SK-N-MC (cell line): ENCODE data around the gene NUDT1.

Experiments used
- DNase-seq: peaks from one replicate; pipeline ENCODE4 v3.0.0-alpha.2; 2011; ENCODE audit warnings: low read depth, low spot score
- H3K27ac ChIP-seq: fragments of 200-600 bp; sonication (generic); 2 replicates; pipeline ENCODE4 v1.5.1; 2016; ENCODE audit warnings: mixed run types
- H3K36me3 ChIP-seq: fragments of 200-600 bp; sonication (generic); 2 replicates; pipeline ENCODE4 v1.6.1; 2017; ENCODE audit warnings: antibody characterized with exemption, low read length, mixed read lengths; ENCODE audit not compliant: insufficient read depth
- H3K4me3 ChIP-seq: fragments of 200-600 bp; sonication (generic); 2 replicates; pipeline ENCODE4 v1.5.1; 2016
- H3K9ac ChIP-seq: fragments of 200-600 bp; sonication (generic); 2 replicates; pipeline ENCODE4 v1.8.0; 2017; ENCODE audit warnings: mixed run types, mixed read lengths; ENCODE audit not compliant: insufficient read length
- H3K9me3 ChIP-seq: fragments of 200-600 bp; sonication (generic); 2 replicates; pipeline ENCODE4 v1.6.1; 2017; ENCODE audit warnings: low read depth, mild to moderate bottlenecking, antibody characterized with exemption, low read length, moderate library complexity, mixed read lengths
- EZH2 ChIP-seq: fragments of 200-600 bp; sonication (generic); IDR thresholded peaks from one replicate; pipeline ENCODE4 v1.6.1; 2017; ENCODE audit warnings: antibody characterized with exemption
- FOXP2 ChIP-seq: optimal IDR thresholded peaks from 2 replicates; pipeline ENCODE3; 2011; ENCODE audit warnings: mild to moderate bottlenecking, moderate library complexity; ENCODE audit not compliant: insufficient read depth; ENCODE audit errors: extremely low read length, control extremely low read depth
- POLR2AphosphoS5 ChIP-seq: IDR thresholded peaks from 2 replicates; pipeline ENCODE4 v1.6.1; 2012; ENCODE audit warnings: mild to moderate bottlenecking, low read depth, low read length, borderline replicate concordance

Gene NUDT1

DNA sequence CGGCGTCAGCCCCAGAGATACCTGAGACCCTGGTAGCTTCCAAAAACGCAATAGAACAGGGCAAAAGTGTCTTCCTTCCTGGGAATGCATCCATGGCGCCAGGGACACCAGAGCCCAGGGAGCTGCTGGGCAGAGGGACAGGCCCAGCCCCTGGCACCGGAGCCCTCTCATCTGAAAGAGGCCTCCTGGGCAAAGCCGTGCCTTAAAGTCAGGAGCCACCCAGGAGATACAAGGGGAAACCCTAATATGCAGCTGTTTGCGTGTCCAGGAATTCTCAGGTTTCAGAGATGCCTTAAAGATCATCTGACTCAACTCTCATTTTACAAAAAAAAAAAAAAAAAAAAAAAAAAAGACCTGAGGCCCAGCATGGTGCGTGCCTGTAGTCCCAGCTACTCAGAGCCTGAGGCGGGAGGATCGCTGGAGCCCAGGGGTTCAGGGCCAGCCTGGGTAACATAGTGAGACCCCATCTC lies 28.0 kb downstream of the NUDT1 start:
- Histone ChIP-seq H3K9me3 (no peaks in the 10 kb centered on the region), H3K4me3 (no peak overlapping the region), H3K36me3 (no peaks in the 10 kb centered on the region), H3K27ac (no peak overlapping the region), H3K9ac (no peak overlapping the region)
- DNase-seq: no peak
- TF ChIP-seq FOXP2 (no peak), EZH2 (no peak), POLR2AphosphoS5 (no peak)

DNA sequence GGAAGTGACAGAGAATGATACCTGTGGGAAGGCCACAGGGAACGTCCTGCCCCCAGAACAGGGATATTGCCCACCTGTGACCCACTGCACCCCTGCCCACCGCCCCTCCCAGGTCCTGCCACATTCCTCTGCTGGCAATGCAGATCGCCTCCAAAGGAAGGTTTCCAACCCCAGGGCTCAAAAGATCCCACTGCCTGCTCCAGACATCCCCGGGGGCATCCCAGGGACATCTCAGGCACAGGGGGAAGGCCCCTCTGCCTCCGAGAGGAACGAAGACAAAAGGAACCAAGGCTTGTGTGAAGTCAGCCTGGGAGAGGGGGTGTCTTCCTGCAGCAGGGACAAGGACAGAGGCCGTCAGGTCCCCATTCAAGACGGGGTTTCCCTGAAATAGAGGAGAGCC lies 28.5 kb downstream of the NUDT1 start:
- no peak overlapping the region for H3K27ac ChIP-seq
- H3K4me3 ChIP-seq: no peak overlapping the region
- no peaks in the 10 kb centered on the region for H3K9me3 ChIP-seq
- TF ChIP-seq EZH2 (no peak), POLR2AphosphoS5 (no peak)
- H3K36me3 ChIP-seq: no peaks in the 10 kb centered on the region
- DNase-seq: no peak
- H3K9ac ChIP-seq: no peak overlapping the region

DNA sequence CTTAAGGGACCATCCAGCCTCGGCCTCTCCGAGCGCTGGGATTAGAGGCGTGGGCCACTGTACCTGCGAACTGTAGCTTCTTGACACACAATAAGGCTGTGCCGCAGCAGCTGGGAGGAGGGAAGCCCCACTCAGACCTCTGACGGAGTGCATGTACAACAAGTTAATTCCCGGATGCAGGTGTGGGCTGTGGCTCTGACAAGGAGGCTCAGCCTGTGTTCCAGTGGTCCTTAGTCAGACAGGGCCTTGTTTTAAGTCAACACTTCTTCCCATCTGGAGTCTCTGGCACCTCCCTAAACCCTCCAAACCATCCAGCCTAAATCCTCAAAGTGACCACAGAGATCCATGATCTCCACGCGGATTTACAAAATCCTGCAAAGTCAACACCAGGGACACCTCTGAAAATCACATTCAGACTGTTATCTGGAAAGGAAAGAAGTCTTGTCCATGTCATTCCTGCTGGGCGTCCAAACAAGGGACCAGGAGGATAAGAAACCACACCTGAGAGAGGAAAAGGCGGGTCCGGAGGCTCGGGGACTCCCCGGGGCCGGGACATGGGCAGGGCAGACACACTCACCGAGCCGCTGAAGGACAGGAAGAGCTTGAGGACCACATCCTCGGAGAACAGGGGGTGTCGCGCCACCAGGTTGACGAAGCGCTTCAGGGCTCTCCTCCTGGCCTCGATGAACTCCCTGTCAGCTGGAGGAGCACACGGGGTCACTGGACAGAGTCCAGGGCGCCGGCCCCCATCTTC lies 29.4 kb downstream of the NUDT1 start:
- H3K9ac ChIP-seq: no peak overlapping the region
- no peak overlapping the region for H3K27ac ChIP-seq
- no peaks in the 10 kb centered on the region for H3K9me3 ChIP-seq
- H3K36me3 ChIP-seq: no peaks in the 10 kb centered on the region
- H3K4me3 ChIP-seq: no peak overlapping the region
- TF ChIP-seq FOXP2: no peak
- no peak for TF ChIP-seq POLR2AphosphoS5
- TF ChIP-seq EZH2: no peak
- no peak for DNase-seq

- no peak overlapping the region for H3K9ac ChIP-seq
- H3K4me3 ChIP-seq: no peak overlapping the region
- no peak for DNase-seq
- no peaks in the 10 kb centered on the region for H3K9me3 ChIP-seq
- H3K27ac ChIP-seq: no peak overlapping the region
- no peaks in the 10 kb centered on the region for H3K36me3 ChIP-seq
- TF ChIP-seq EZH2 (no peak), POLR2AphosphoS5 (no peak), FOXP2 (no peak)
These were observed 30.0 kb downstream of the NUDT1 start for GRCh38 chr7:2272031-2272430.

- Histone ChIP-seq H3K27ac (no peak overlapping the region), H3K36me3 (no peaks in the 10 kb centered on the region), H3K9me3 (no peaks in the 10 kb centered on the region), H3K4me3 (no peak overlapping the region), H3K9ac (no peak overlapping the region)
- no peak for TF ChIP-seq POLR2AphosphoS5
- TF ChIP-seq FOXP2: no peak
- no peak for TF ChIP-seq EZH2
- no peak for DNase-seq
These were observed 31.8 kb downstream of the NUDT1 start for GRCh38 chr7:2273866-2274265.

DNA sequence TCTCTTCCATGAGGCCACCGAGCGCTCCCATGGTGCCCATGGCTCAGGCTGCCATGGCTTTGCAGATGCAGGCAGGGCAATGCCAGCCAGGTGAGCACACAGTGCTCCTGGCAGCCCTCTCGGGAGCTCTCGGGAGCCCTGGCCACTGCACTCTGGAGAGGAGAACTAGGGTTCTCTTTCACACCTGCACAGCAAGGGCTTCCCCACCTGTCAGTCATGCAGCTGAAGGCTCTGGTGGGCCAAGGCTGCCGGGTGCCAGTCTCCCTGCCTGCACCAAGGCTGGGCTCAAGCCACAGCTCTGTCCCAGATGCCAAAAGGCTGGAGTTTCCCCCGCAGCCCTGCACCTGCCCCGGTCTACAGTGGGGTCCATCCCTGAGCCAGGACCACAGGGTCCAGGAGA lies 32.6 kb downstream of the NUDT1 start:
- no peaks in the 10 kb centered on the region for H3K9me3 ChIP-seq
- H3K9ac ChIP-seq: no peak overlapping the region
- no peaks in the 10 kb centered on the region for H3K36me3 ChIP-seq
- no peak overlapping the region for H3K27ac ChIP-seq
- no peak overlapping the region for H3K4me3 ChIP-seq
- no peak for DNase-seq
- TF ChIP-seq EZH2 (no peak), FOXP2 (no peak), POLR2AphosphoS5 (no peak)

DNA sequence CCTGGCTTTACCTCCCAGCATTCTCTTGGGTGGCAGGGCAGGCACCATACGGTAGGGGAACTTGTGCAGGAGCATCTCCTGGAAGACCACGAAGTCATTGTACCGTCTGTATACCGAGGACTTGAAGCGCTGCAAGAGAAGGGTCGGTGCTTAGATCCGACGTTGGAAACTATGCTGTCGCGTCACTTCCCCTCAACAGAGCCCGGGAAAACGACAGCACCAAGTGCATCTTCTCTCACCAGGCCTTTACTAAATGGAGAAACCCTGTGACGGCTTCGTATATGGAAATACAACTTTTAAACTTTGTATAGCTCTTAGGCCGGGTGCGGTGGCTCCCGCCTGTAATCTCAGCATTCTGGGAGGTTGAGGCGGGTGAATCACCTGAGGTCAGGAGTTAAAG lies 33.1 kb downstream of the NUDT1 start:
- no peaks in the 10 kb centered on the region for H3K9me3 ChIP-seq
- H3K36me3 ChIP-seq: no peaks in the 10 kb centered on the region
- no peak overlapping the region for H3K4me3 ChIP-seq
- DNase-seq: no peak
- no peak overlapping the region for H3K27ac ChIP-seq
- no peak overlapping the region for H3K9ac ChIP-seq
- no peak for TF ChIP-seq POLR2AphosphoS5
- no peak for TF ChIP-seq FOXP2
- no peak for TF ChIP-seq EZH2

DNA sequence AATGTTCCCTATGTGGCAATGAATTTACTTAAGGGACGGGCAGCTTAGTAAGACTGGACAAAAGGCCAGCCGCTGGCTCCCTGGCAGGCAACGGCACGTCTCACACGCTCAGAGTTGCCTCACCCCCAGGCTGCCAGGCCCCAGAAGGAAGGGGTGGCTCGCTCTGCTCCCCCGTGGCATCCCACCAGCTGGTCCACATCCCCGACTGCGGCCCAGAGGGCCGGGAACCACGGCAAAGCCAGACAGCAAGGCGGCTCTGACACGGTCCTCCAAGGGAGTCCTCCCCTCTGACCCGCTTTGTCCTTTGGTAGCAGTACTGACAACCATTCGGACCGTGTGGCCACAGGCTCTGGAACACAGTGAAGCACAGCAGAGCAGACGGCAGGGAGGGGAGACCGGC lies 34.1 kb downstream of the NUDT1 start:
- Histone ChIP-seq H3K9ac (no peak overlapping the region), H3K9me3 (no peaks in the 10 kb centered on the region), H3K27ac (no peak overlapping the region), H3K36me3 (no peaks in the 10 kb centered on the region), H3K4me3 (no peak overlapping the region)
- no peak for TF ChIP-seq POLR2AphosphoS5
- no peak for TF ChIP-seq FOXP2
- TF ChIP-seq EZH2: no peak
- DNase-seq: no peak

GRCh38 chr7:2278026-2278425 lies 36.0 kb downstream of the NUDT1 start:
- TF ChIP-seq EZH2 (no peak), FOXP2 (no peak), POLR2AphosphoS5 (no peak)
- Histone ChIP-seq H3K36me3 (no peaks in the 10 kb centered on the region), H3K9me3 (no peaks in the 10 kb centered on the region), H3K9ac (no peak overlapping the region), H3K27ac (no peak overlapping the region), H3K4me3 (no peak overlapping the region)
- no peak for DNase-seq
